Type B pancreatic cell (in vitro differentiated cells): ENCODE measurements around the gene KCNQ5. TPM values are rescaled to one million over a fixed set of nuclear protein-coding genes. Genes with fewer than 3 reads are reported as not detected.

Experiments used
- DNase-seq: peaks from one replicate; pipeline ENCODE4 v3.0.0; 2021; ENCODE audit warnings: mixed read lengths; ENCODE audit not compliant: unreplicated experiment; ENCODE audit errors: extremely low spot score
- H3K27ac Mint-ChIP-seq: 2 replicates; pipeline ENCODE4 v1.8.0; 2021; ENCODE audit warnings: mild to moderate bottlenecking, mixed read lengths
- H3K27me3 Mint-ChIP-seq: 2 replicates; pipeline ENCODE4 v1.8.0; 2021; ENCODE audit warnings: mixed read lengths
- H3K36me3 Mint-ChIP-seq: 2 replicates; pipeline ENCODE4 v1.8.0; 2021; ENCODE audit warnings: mixed read lengths
- H3K4me1 Mint-ChIP-seq: one replicate; pipeline ENCODE4 v1.8.0; 2021; ENCODE audit warnings: mixed read lengths; ENCODE audit not compliant: unreplicated experiment
- H3K4me3 Mint-ChIP-seq: 2 replicates; pipeline ENCODE4 v1.8.0; 2021; ENCODE audit warnings: mild to moderate bottlenecking, mixed read lengths
- H3K9me3 Mint-ChIP-seq: 2 replicates; pipeline ENCODE4 v1.8.0; 2021; ENCODE audit warnings: mixed read lengths
- total RNA-seq: library from RNA; stranded (reverse); gene quantifications from 2 replicates; pipeline ENCODE4 v1.2.1, GENCODE V29; 2021; ENCODE audit warnings: low replicate concordance
- TF ChIP-seq, protein P1 (sequence below): fragments of 200-600 bp; sonication (generic); conservative IDR thresholded peaks from 2 replicates; pipeline ENCODE4 v1.5.0; 2021; ENCODE audit warnings: antibody characterized with exemption, mild to moderate bottlenecking

The KCNQ5 gene
- total RNA-seq, 1 donor from 2014 or later, result 1.7 TPM

DNA sequence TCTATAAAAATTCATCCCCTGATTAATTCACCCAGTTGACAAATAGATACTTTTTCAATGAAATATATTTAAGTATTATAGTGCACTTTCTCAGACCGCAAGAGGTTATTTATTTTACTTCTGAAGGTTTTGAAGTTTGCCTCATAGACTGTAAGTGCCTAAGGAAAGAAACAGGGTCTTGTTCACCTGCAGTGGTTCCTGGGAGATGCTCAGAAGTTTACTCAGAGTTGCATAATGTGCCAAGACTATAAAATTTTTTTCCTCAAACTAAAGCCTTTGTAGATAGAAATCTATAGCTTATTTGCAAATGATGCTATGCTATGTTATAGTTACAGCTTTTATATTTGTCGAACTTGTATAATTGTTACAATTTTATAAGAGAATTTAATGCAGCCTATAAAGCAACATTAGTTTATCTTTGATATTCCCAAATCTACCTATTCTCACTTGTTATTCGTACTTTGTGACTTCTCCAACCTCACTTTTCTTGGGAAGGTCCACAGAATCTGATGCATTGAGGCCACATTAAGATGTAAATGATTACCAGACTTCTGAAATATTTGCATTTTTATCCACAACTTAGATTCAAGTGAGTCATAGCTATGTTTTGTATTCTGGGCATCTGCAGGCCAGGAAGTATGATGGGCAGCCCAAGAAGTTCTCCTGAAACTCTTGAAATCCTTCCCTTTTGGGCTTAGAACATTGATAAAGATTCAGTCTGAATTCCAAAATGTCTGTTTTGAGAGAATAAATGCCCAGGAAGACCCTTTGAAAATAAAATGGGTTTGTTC, 35.7 kb downstream of the KCNQ5 start:
- TF ChIP-seq, protein P1, sequence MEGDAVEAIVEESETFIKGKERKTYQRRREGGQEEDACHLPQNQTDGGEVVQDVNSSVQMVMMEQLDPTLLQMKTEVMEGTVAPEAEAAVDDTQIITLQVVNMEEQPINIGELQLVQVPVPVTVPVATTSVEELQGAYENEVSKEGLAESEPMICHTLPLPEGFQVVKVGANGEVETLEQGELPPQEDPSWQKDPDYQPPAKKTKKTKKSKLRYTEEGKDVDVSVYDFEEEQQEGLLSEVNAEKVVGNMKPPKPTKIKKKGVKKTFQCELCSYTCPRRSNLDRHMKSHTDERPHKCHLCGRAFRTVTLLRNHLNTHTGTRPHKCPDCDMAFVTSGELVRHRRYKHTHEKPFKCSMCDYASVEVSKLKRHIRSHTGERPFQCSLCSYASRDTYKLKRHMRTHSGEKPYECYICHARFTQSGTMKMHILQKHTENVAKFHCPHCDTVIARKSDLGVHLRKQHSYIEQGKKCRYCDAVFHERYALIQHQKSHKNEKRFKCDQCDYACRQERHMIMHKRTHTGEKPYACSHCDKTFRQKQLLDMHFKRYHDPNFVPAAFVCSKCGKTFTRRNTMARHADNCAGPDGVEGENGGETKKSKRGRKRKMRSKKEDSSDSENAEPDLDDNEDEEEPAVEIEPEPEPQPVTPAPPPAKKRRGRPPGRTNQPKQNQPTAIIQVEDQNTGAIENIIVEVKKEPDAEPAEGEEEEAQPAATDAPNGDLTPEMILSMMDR, result no peak
- DNase-seq, result no peak
- no peak overlapping the region for H3K27ac Mint-ChIP-seq
- H3K4me3 Mint-ChIP-seq, result no peak overlapping the region
- H3K36me3 Mint-ChIP-seq, result no peaks in the 10 kb centered on the region
- H3K27me3 Mint-ChIP-seq, result no peaks in the 10 kb centered on the region
- H3K4me1 Mint-ChIP-seq, result no peaks in the 10 kb centered on the region
- no peaks in the 10 kb centered on the region for H3K9me3 Mint-ChIP-seq

DNA sequence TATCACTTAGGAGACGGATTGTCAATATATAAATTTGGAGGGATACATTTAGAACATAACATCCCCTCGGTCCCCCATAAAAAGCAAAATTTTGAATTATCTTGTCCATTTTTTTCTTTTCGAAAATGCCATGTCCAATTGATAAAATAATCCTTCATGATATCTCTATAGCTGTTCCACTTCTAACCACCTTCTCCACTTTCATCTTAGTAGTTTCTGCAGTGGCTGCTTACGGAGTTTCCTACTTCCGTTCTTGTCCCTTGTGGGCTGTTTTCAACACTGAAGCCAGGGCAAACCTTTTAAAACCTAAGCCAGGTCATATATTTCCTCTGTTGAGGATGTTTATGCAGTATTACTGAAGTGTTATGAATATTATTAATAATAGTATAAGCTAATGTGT, 37.9 kb downstream of the KCNQ5 start:
- Mint-ChIP-seq H3K27ac (no peak overlapping the region), H3K27me3 (no peaks in the 10 kb centered on the region), H3K4me3 (no peak overlapping the region), H3K36me3 (no peaks in the 10 kb centered on the region), H3K9me3 (no peaks in the 10 kb centered on the region), H3K4me1 (no peaks in the 10 kb centered on the region)
- TF ChIP-seq, protein P1, result no peak
- DNase-seq, result no peak

DNA sequence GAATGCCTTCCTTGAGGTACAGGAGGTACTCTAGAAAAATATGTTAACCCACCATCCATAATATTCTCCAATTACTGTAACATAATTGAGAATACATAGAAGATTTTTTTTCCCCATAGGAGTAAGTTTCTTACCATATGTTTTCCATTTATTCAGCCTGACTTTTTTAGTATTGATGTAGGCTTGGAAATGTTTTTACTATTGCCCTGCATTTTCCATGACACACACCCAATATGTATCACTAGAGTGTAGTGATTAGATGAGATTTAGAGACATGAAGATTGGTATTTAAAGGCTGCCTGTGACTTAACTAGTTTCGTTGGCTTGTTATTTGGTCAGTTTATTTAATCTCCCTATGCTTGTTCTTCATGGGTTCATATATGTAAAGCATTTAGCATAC, 39.5 kb downstream of the KCNQ5 start:
- DNase-seq, result no peak
- TF ChIP-seq, protein P1, result no peak
- Mint-ChIP-seq H3K4me3 (no peak overlapping the region), H3K9me3 (no peaks in the 10 kb centered on the region), H3K4me1 (no peaks in the 10 kb centered on the region), H3K36me3 (no peaks in the 10 kb centered on the region), H3K27ac (no peak overlapping the region), H3K27me3 (no peaks in the 10 kb centered on the region)

DNA sequence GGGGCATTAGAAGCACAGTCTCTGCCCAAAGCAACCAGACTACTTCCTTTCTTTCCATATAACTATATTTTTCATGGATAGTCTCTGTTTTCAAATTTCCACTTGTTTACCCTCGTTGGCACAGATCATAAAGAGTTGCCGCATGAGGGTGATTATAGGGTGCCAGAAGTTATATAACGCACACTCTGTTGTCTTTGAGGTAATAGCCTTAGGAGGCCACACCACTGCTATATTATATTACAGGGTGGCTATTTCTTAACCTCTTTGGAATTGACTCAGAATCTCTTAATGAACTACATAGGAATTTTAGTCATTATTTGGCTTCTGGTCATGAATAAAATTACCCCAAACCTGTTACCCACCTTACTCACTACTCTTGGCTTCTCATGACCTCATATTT, 43.7 kb downstream of the KCNQ5 start:
- no peaks in the 10 kb centered on the region for H3K4me1 Mint-ChIP-seq
- TF ChIP-seq, protein P1, result no peak

DNA sequence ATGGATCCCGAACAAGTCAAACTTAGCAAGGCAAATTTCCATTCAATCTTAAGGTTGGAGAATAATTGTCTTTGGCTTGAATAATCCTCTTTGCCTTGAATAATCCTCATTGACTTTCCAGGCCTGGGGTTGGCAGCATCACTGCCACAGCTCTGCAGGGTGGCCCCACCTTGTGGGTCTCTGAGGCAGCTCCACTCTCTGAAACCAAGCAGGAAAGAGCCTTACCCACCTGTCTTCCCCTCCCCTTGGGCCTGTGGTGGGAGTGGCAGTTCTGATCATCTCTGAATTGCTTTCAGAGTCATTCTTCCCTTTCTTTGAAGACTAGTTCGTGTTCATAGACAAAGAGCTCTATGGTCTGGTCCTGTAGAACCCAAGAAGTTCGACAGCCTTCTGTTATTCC, 47.5 kb downstream of the KCNQ5 start:
- no peaks in the 10 kb centered on the region for H3K36me3 Mint-ChIP-seq
- DNase-seq, result no peak
- no peaks in the 10 kb centered on the region for H3K4me1 Mint-ChIP-seq
- no peaks in the 10 kb centered on the region for H3K27me3 Mint-ChIP-seq
- no peak overlapping the region for H3K4me3 Mint-ChIP-seq
- TF ChIP-seq, protein P1, result no peak
- H3K9me3 Mint-ChIP-seq, result no peaks in the 10 kb centered on the region
- H3K27ac Mint-ChIP-seq, result no peak overlapping the region

More for the DNA sequence above, 43.7 kb downstream of the KCNQ5 start:
- H3K36me3 Mint-ChIP-seq, result no peaks in the 10 kb centered on the region
- no peak overlapping the region for H3K27ac Mint-ChIP-seq
- no peak for DNase-seq
- H3K9me3 Mint-ChIP-seq, result no peaks in the 10 kb centered on the region
- no peaks in the 10 kb centered on the region for H3K27me3 Mint-ChIP-seq
- H3K4me3 Mint-ChIP-seq, result no peak overlapping the region
